PC-3 (cell line): ENCODE data around the gene OGA. TPM values are rescaled to one million over a fixed set of nuclear protein-coding genes. Genes with fewer than 3 reads are reported as not detected.

ENCODE experiments used
- ATAC-seq: fragments of 200-7000 bp; cut with Tn5 transposase; 2 replicates; pipeline ENCODE4 v1.9.1; 2020; ENCODE audit warnings: mild to moderate bottlenecking, moderate library complexity
- BruUV-seq: library from RNA; stranded (reverse); fragments of 400-500 nt; replicated peaks from 2 replicates; lab custom pipeline; 2021; lab: Mats Ljungman, UMichigan
- CTCF ChIA-PET: fragments of 300-600 bp; sonication (Branson Sonifier 250); formaldehyde crosslinking; loops from one replicate; lab custom pipeline; 2022; ENCODE audit warnings: antibody characterized with exemption; lab: Charles Lee
- POLR2A ChIA-PET: fragments of 300-600 bp; sonication (Branson Sonifier 250); formaldehyde crosslinking; loops from one replicate; lab custom pipeline; 2022; ENCODE audit warnings: antibody characterized with exemption; ENCODE audit not compliant: unreplicated experiment; lab: Charles Lee
- DNase-seq: peaks from one replicate; pipeline ENCODE4 v3.0.0-alpha.2; 2015
- H2AFZ ChIP-seq: fragments of 300-600 bp; sonication (generic); 2 replicates; pipeline ENCODE4 v1.6.0; 2016; ENCODE audit warnings: antibody characterized with exemption, low read length
- H3F3A ChIP-seq: fragments of 300-600 bp; sonication (generic); one replicate; pipeline ENCODE4 v1.6.0; 2017; ENCODE audit warnings: antibody characterized with exemption, low read length, control low read depth, mild to moderate bottlenecking; ENCODE audit not compliant: unreplicated experiment
- H3K27ac ChIP-seq: fragments of 300-600 bp; sonication (generic); 2 replicates; pipeline ENCODE4 v1.5.1; 2016; ENCODE audit warnings: mild to moderate bottlenecking, low read length
- H3K27me3 ChIP-seq: fragments of 300-600 bp; sonication (generic); 2 replicates; pipeline ENCODE4 v1.6.1; 2016; ENCODE audit warnings: low read length, mixed read lengths
- H3K36me3 ChIP-seq: fragments of 300-600 bp; sonication (generic); 2 replicates; pipeline ENCODE4 v1.6.1; 2016; ENCODE audit warnings: low read depth, mixed run types, low read length, mixed read lengths
- H3K4me1 ChIP-seq: fragments of 300-600 bp; sonication (generic); 2 replicates; pipeline ENCODE4 v1.5.1; 2016; ENCODE audit warnings: low read length; ENCODE audit not compliant: insufficient read depth
- H3K4me2 ChIP-seq: fragments of 300-600 bp; sonication (generic); 2 replicates; pipeline ENCODE4 v1.6.0; 2016; ENCODE audit warnings: low read length
- H3K4me3 ChIP-seq: fragments of 300-600 bp; sonication (generic); 2 replicates; pipeline ENCODE4 v1.5.1; 2016; ENCODE audit warnings: mild to moderate bottlenecking, low read length, mixed read lengths
- H3K79me2 ChIP-seq: fragments of 300-600 bp; sonication (generic); 2 replicates; pipeline ENCODE4 v1.6.1; 2017; ENCODE audit warnings: low read length, mixed read lengths
- H3K9ac ChIP-seq: fragments of 300-600 bp; sonication (generic); 2 replicates; pipeline ENCODE4 v1.6.0; 2016; ENCODE audit warnings: mild to moderate bottlenecking, low read length
- H3K9me2 ChIP-seq: fragments of 300-600 bp; sonication (generic); replicated peaks from 2 replicates; pipeline ENCODE4 v1.6.1; 2016; ENCODE audit warnings: mixed run types, low read length, mixed read lengths
- H3K9me3 ChIP-seq: fragments of 300-600 bp; sonication (generic); 2 replicates; pipeline ENCODE4 v1.6.1; 2016; ENCODE audit warnings: low read length, mixed read lengths
- H4K20me1 ChIP-seq: fragments of 300-600 bp; sonication (generic); 2 replicates; pipeline ENCODE4 v1.6.1; 2016; ENCODE audit warnings: low read length, mixed read lengths
- CTCF ChIP-seq: fragments of 300-600 bp; sonication (generic); conservative IDR thresholded peaks from 2 replicates; pipeline ENCODE4 v1.5.1; 2017; ENCODE audit warnings: antibody characterized with exemption, low read depth, mild to moderate bottlenecking, low read length
- EZH2 ChIP-seq: fragments of 300-600 bp; sonication (generic); IDR thresholded peaks from one replicate; pipeline ENCODE4 v1.6.1; 2017; ENCODE audit warnings: antibody characterized with exemption, mild to moderate bottlenecking, low read length; ENCODE audit not compliant: unreplicated experiment
- EZH2phosphoT487 ChIP-seq: fragments of 300-600 bp; sonication (generic); IDR thresholded peaks from 2 replicates; pipeline ENCODE4 v1.6.1; 2018; ENCODE audit warnings: mild to moderate bottlenecking, antibody characterized with exemption, low read length, borderline replicate concordance
- intact Hi-C: fragments of 100-400 bp; cut with micrococcal nuclease; formaldehyde crosslinking; loops from 2 replicates; pipeline ENCODE4 v1.9.0; 2023
- total RNA-seq: library from RNA; depleted of rRNA; stranded (reverse); fragments of >200 nt; gene quantifications from 2 replicates; pipeline ENCODE4 v1.2.3, GENCODE V29; 2014

OGA gene
- total RNA-seq, 1 experiment from 2014 or later = 42.7 TPM

GRCh38 chr10:101840741-101841453, 22.7 kb upstream of the OGA start:
- Histone ChIP-seq H3K27ac (no peak overlapping the region), H3K27me3 (no peaks in the 10 kb centered on the region), H3K9ac (no peak overlapping the region), H3K36me3 (no peaks in the 10 kb centered on the region), H4K20me1 (no peaks in the 10 kb centered on the region), H3K4me2 (peak overlapping the region; percentile 88), H3K9me3 (no peaks in the 10 kb centered on the region), H3K9me2 (no peaks in the 10 kb centered on the region), H2AFZ (peak overlapping the region; percentile 35), H3K4me1 (peaks cover 7% of the 10 kb centered on the region; the same call in 1 of the 2 replicates), H3K4me3 (peak overlapping the region; percentile 65), H3F3A (no peaks in the 10 kb centered on the region), H3K79me2 (no peaks in the 10 kb centered on the region)
- TF ChIP-seq EZH2phosphoT487 = no peak
- TF ChIP-seq CTCF = peak; percentile 92
- BruUV-seq = no TSS peak
- ChIA-PET POLR2A (interaction anchor here (0.7 kb wide), 1 partner anchor 101 kb away, joined by 3 read pairs; no protein-coding TSS in a partner anchor), CTCF (interaction anchor here (0.5 to 2.6 kb wide), 16 partner anchors 23 to 1780 kb away, joined by 3 to 36 read pairs (median 4); partner anchors contain the start of genes ACTR1A and OGA)
- peak; percentile 88 for ATAC-seq
- peak; percentile 85 for DNase-seq
- intact Hi-C loops = loop anchor here (1.0 to 2.0 kb wide), 3 partner anchors 38 to 169 kb away; no protein-coding TSS in a partner anchor

- Histone ChIP-seq H3K4me3 (peak overlapping the region; percentile 65; the same call in 1 of the 2 replicates), H3K9me2 (no peaks in the 10 kb centered on the region), H3K4me1 (peaks cover 7% of the 10 kb centered on the region; the same call in 1 of the 2 replicates), H3K9me3 (no peaks in the 10 kb centered on the region), H3K9ac (no peak overlapping the region), H3K4me2 (peak overlapping the region; percentile 88), H3K79me2 (no peaks in the 10 kb centered on the region), H4K20me1 (no peaks in the 10 kb centered on the region), H2AFZ (no peak overlapping the region), H3F3A (no peaks in the 10 kb centered on the region), H3K27me3 (no peaks in the 10 kb centered on the region), H3K27ac (no peak overlapping the region), H3K36me3 (no peaks in the 10 kb centered on the region)
- BruUV-seq = no TSS peak
- intact Hi-C loops = loop anchor here (1.0 to 2.0 kb wide), 3 partner anchors 39 to 170 kb away; no protein-coding TSS in a partner anchor
- ChIA-PET CTCF (interaction anchor here (0.5 to 2.6 kb wide), 9 partner anchors 22 to 1780 kb away, joined by 3 to 36 read pairs (median 7); partner anchors contain the start of gene OGA), POLR2A (no interaction called here)
- no peak for ATAC-seq
- no peak for DNase-seq
- no peak for TF ChIP-seq EZH2
- TF ChIP-seq EZH2phosphoT487 = no peak
- no peak for TF ChIP-seq CTCF
Measured at GRCh38 chr10:101840102-101840684, 21.9 kb upstream of the OGA start.
